GM19328 (cell line): ENCODE data around the gene SLC50A1.
A peak's percentile ranks its signal among the peaks of the same experiment; 100 is the strongest.
"Not testable (repeated sequence)": the region's sequence is repeated elsewhere in the genome, so short reads cannot be mapped to it uniquely, and the experiment has no call there.

Source experiments
- ATAC-seq: cut with Tn5 transposase; IDR thresholded peaks from one replicate; pipeline ENCODE4 v1.9.1; 2021; ENCODE audit warnings: mild to moderate bottlenecking, moderate library complexity; ENCODE audit not compliant: unreplicated experiment

The SLC50A1 gene

GRCh38 chr1:155134322-155134721 is 1.3 kb upstream of the SLC50A1 start:
- ATAC-seq = no peak

GRCh38 chr1:155134880-155135414 is 705 bp upstream of the SLC50A1 start:
- no peak for ATAC-seq

- ATAC-seq = no peak
Measured at GRCh38 chr1:155136748-155137147, 1.1 kb downstream of the SLC50A1 start.

GRCh38 chr1:155137154-155137949 is 1.7 kb downstream of the SLC50A1 start:
- no peak for ATAC-seq

- peak; percentile 61 for ATAC-seq
Measured at GRCh38 chr1:155139895-155140629, 4.4 kb downstream of the SLC50A1 start, which contains the start of gene DPM3. DPM3 (minus strand) TSS chr1:155140531; CDS start chr1:155140240, 291 bp downstream.

- no peak for ATAC-seq
Measured at GRCh38 chr1:155140630-155140953, 4.9 kb downstream of the SLC50A1 start.

- ATAC-seq = no peak
Measured at GRCh38 chr1:155141749-155142148, 6.1 kb downstream of the SLC50A1 start.

- no peak for ATAC-seq
Measured at GRCh38 chr1:155145491-155145890, 9.8 kb downstream of the SLC50A1 start.

- not testable (repeated sequence) for ATAC-seq
Measured at GRCh38 chr1:155155996-155156643, 20.5 kb downstream of the SLC50A1 start.

GRCh38 chr1:155158991-155159390 is 23.3 kb downstream of the SLC50A1 start:
- ATAC-seq = no peak

- no peak for ATAC-seq
Measured at GRCh38 chr1:155160128-155160527, 24.5 kb downstream of the SLC50A1 start.

GRCh38 chr1:155162631-155163030 is 27.0 kb downstream of the SLC50A1 start:
- not testable (repeated sequence) for ATAC-seq

GRCh38 chr1:155163785-155164184 is 28.1 kb downstream of the SLC50A1 start:
- ATAC-seq = not testable (repeated sequence)

- ATAC-seq = not testable (repeated sequence)
Measured at GRCh38 chr1:155164625-155165024, 29.0 kb downstream of the SLC50A1 start.

GRCh38 chr1:155166051-155166470 is 30.4 kb downstream of the SLC50A1 start:
- ATAC-seq = no peak

GRCh38 chr1:155166471-155167165 is 31.0 kb downstream of the SLC50A1 start:
- ATAC-seq = no peak

GRCh38 chr1:155167166-155168104 is 31.8 kb downstream of the SLC50A1 start:
- ATAC-seq = no peak

GRCh38 chr1:155168105-155168445 is 32.4 kb downstream of the SLC50A1 start:
- not testable (repeated sequence) for ATAC-seq

- no peak for ATAC-seq
Measured at GRCh38 chr1:155168456-155169210, 33.0 kb downstream of the SLC50A1 start.
